Liver (tissue), 9 donors: ENCODE results near the gene LRAT. TPM values are rescaled to one million over a fixed set of nuclear protein-coding genes. Genes with fewer than 3 reads are reported as not detected.

Experiments
- DNase-seq: peaks from one replicate; pipeline ENCODE4 v3.0.0-alpha.2; 2017; ENCODE audit warnings: low spot score
- H3K27ac ChIP-seq, 2 donors: one replicate each; pipeline ENCODE4 v1.7.0; 2013; ENCODE audit warnings: inconsistent platforms in 2 of 2, low read length in 2 of 2, control low read depth in 1 of 2, low read depth in 1 of 2, mild to moderate bottlenecking in 1 of 2
- H3K27me3 ChIP-seq, 4 donors: one replicate each; pipeline versions ENCODE4 v1.6.1 to v1.7.0; 2013; ENCODE audit warnings: low read length in 3 of 4, inconsistent platforms in 1 of 4, mild to moderate bottlenecking in 1 of 4, moderate library complexity in 1 of 4; ENCODE audit not compliant: control insufficient read depth in 4 of 4, insufficient read depth in 4 of 4
- H3K36me3 ChIP-seq, 4 donors: one replicate each; pipeline versions ENCODE4 v1.6.1 to v1.7.0; 2013; ENCODE audit warnings: low read length in 3 of 4, mild to moderate bottlenecking in 3 of 4, low read depth in 1 of 4, moderate library complexity in 1 of 4; ENCODE audit not compliant: control insufficient read depth in 4 of 4, insufficient read depth in 3 of 4
- H3K4me1 ChIP-seq, 4 donors: one replicate each; pipeline versions ENCODE4 v1.6.1 to v1.7.0; 2013; ENCODE audit warnings: low read length in 3 of 4, mild to moderate bottlenecking in 3 of 4, moderate library complexity in 1 of 4; ENCODE audit not compliant: control insufficient read depth in 4 of 4, insufficient read depth in 4 of 4
- H3K4me3 ChIP-seq, 3 donors: one replicate each; pipeline versions ENCODE4 v1.6.1 to v1.7.0; 2013; ENCODE audit warnings: low read length in 3 of 3, control low read depth in 1 of 3, low read depth in 1 of 3, mild to moderate bottlenecking in 1 of 3
- H3K9ac ChIP-seq, 2 donors: one replicate each; pipeline ENCODE4 v1.7.0; 2013; ENCODE audit warnings: low read length in 2 of 2, mild to moderate bottlenecking in 2 of 2, moderate library complexity in 2 of 2, control low read depth in 1 of 2, low read depth in 1 of 2
- H3K9me3 ChIP-seq, 4 donors: one replicate each; pipeline versions ENCODE4 v1.6.1 to v1.7.0; 2013; ENCODE audit warnings: low read length in 3 of 4; ENCODE audit not compliant: control insufficient read depth in 4 of 4
- EGR1 ChIP-seq, 2 donors: IDR thresholded peaks; 2 replicates each; pipeline ENCODE4 v1.6.1; 2016 to 2018; ENCODE audit warnings: antibody characterized with exemption in 2 of 2, low read depth in 2 of 2
- FOXA1 ChIP-seq: IDR thresholded peaks from 2 replicates; pipeline ENCODE4 v1.6.1; 2016; ENCODE audit warnings: antibody characterized with exemption
- FOXA2 ChIP-seq: IDR thresholded peaks from 2 replicates; pipeline ENCODE4 v1.6.1; 2016; ENCODE audit warnings: antibody characterized with exemption
- GABPA ChIP-seq, 2 donors: IDR thresholded peaks in 1 of 2; conservative IDR thresholded peaks in 1 of 2; 2 replicates each; pipeline ENCODE4 v1.6.1; 2016; ENCODE audit warnings: antibody characterized with exemption in 2 of 2, mild to moderate bottlenecking in 1 of 2, moderate library complexity in 1 of 2
- HNF4A ChIP-seq, 2 donors: conservative IDR thresholded peaks; 2 replicates each; pipeline ENCODE4 v1.6.1; 2016; ENCODE audit warnings: antibody characterized with exemption in 2 of 2, mild to moderate bottlenecking in 2 of 2
- HNF4G ChIP-seq: IDR thresholded peaks from 2 replicates; pipeline ENCODE4 v1.6.1; 2016; ENCODE audit warnings: antibody characterized with exemption
- JUND ChIP-seq, 2 donors: IDR thresholded peaks; 2 replicates each; pipeline ENCODE4 v1.6.1; 2016; ENCODE audit warnings: antibody characterized with exemption in 2 of 2
- NR2F2 ChIP-seq: IDR thresholded peaks from 2 replicates; pipeline ENCODE4 v1.6.1; 2016; ENCODE audit warnings: antibody characterized with exemption
- RAD21 ChIP-seq, 2 donors: IDR thresholded peaks; 2 replicates each; pipeline ENCODE4 v1.6.1; 2016; ENCODE audit warnings: antibody characterized with exemption in 2 of 2, mild to moderate bottlenecking in 2 of 2
- RXRA ChIP-seq, 2 donors: IDR thresholded peaks; 2 replicates each; pipeline ENCODE4 v1.6.1; 2017 to 2018; ENCODE audit warnings: antibody characterized with exemption in 2 of 2, mild to moderate bottlenecking in 1 of 2
- SP1 ChIP-seq: IDR thresholded peaks from 2 replicates; pipeline ENCODE4 v1.6.1; 2018; ENCODE audit warnings: antibody characterized with exemption, mild to moderate bottlenecking
- TAF1 ChIP-seq: conservative IDR thresholded peaks from 2 replicates; pipeline ENCODE4 v1.6.1; 2016; ENCODE audit warnings: antibody characterized with exemption, mild to moderate bottlenecking
- YY1 ChIP-seq: IDR thresholded peaks from 2 replicates; pipeline ENCODE4 v1.6.1; 2016; ENCODE audit warnings: antibody characterized with exemption, mild to moderate bottlenecking
- WGBS: extraction: QIAGEN DNeasy Blood & Tissue Kit; methylation state at CpG from one replicate; pipeline ENCODE4 v1.1.7; 2013; 5-methylcytosine and 5-hydroxymethylcytosine counted together
- polyA plus RNA-seq, 2 donors: library from polyadenylated mRNA; stranded (reverse) in 1 of 2; unstranded in 1 of 2; fragments of 200-250 nt in 1 of 2; fragments of >200 nt in 1 of 2; fragmentation: Nextera tagmentation in 1 of 2; extraction: Ambion mirVana in 1 of 2; gene quantifications; one replicate each; pipeline versions ENCODE4 v1.2.1 to v1.2.3, GENCODE V29; 2013 to 2015
- total RNA-seq, 2 donors: library from RNA; depleted of rRNA; stranded (reverse); fragments of >200 nt; gene quantifications; one replicate each; pipeline ENCODE4 v1.2.3, GENCODE V29; 2014
- TF ChIP-seq, protein P1 (sequence below): IDR thresholded peaks from 2 replicates; pipeline ENCODE4 v1.6.1; 2016; ENCODE audit warnings: antibody characterized with exemption
- TF ChIP-seq, protein P2 (sequence below): IDR thresholded peaks from 2 replicates; pipeline ENCODE4 v1.6.1; 2016; ENCODE audit warnings: antibody characterized with exemption
- TF ChIP-seq, protein P3 (sequence below): IDR thresholded peaks from 2 replicates; pipeline ENCODE4 v1.6.1; 2016; ENCODE audit warnings: antibody characterized with exemption
- TF ChIP-seq, protein P4 (sequence below): IDR thresholded peaks from 2 replicates; pipeline ENCODE4 v1.6.1; 2016; ENCODE audit warnings: antibody characterized with exemption, mild to moderate bottlenecking
- donor health status: healthy.
- donor health status: healthy.
- donor health status: healthy.
- donor health status: healthy.
- donor health status: healthy.

The LRAT gene
- total and polyA plus RNA-seq, 4 donors, result 1.0 to 6.3 (median 3.5) TPM

DNA sequence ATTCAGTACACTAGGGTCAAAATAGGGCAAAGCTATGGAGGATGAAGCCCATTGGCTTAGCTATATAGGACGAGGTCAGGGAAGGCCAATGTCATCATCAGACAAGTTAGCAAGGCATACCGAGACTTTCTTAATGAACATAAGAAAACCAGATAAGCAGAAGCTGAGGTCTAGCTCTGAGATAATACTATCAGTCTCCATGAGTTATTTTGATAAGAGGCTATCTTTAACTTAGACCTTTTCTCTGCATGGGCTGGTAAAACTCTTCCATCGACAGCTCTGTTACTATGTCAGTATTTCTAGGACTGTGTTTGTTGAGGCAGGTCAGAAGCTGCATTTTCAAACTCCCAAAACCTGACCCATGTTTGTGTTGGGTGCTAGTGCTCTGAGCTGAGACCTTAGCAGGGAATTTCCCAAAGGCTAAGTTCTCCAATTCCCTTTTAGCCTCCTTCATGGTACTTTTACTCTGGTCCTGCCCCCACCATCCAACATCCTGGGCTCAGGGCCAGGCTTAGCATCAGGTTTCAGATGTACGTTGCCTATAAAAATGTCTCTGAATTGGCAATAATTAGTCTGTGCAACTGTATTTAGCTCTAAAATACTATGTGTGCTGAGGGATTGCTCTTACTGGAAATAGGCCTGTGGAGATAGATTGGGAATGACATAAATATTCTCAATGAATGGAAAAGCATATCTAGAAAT is 29.3 kb upstream of the LRAT start:
- WGBS, result 67% methylated on average over 4 of the region's 4 CpGs
- Histone ChIP-seq H3K9me3 (no peaks in the 10 kb centered on the region), H3K27me3 (no peaks in the 10 kb centered on the region), H3K9ac (no peak overlapping the region), H3K4me3 (no peak overlapping the region), H3K27ac (no peak overlapping the region), H3K36me3 (no peaks in the 10 kb centered on the region), H3K4me1 (no peaks in the 10 kb centered on the region)
- DNase-seq, result no peak
- TF ChIP-seq EGR1 (IDR thresholded peaks at IDR 0.05; ENCODE audit: low read depth in 2 of 2) (no peak), TAF1 (no peak), RXRA (IDR thresholded peaks at IDR 0.05) (no peak), SP1 (no peak), FOXA1 (no peak), HNF4G (no peak), YY1 (no peak), FOXA2 (no peak), JUND (IDR thresholded peaks at IDR 0.05) (no peak), RAD21 (IDR thresholded peaks at IDR 0.05) (no peak), HNF4A (conservative IDR thresholded peaks at IDR 0.05) (no peak), GABPA (IDR thresholded peaks at IDR 0.05 in 1 of 2, conservative IDR thresholded peaks at IDR 0.05 in 1 of 2) (no peak), NR2F2 (no peak)
- TF ChIP-seq, protein P1, sequence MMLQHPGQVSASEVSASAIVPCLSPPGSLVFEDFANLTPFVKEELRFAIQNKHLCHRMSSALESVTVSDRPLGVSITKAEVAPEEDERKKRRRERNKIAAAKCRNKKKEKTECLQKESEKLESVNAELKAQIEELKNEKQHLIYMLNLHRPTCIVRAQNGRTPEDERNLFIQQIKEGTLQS, result no peak
- TF ChIP-seq, protein P2, sequence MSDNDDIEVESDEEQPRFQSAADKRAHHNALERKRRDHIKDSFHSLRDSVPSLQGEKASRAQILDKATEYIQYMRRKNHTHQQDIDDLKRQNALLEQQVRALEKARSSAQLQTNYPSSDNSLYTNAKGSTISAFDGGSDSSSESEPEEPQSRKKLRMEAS, result no peak
- TF ChIP-seq, protein P3, sequence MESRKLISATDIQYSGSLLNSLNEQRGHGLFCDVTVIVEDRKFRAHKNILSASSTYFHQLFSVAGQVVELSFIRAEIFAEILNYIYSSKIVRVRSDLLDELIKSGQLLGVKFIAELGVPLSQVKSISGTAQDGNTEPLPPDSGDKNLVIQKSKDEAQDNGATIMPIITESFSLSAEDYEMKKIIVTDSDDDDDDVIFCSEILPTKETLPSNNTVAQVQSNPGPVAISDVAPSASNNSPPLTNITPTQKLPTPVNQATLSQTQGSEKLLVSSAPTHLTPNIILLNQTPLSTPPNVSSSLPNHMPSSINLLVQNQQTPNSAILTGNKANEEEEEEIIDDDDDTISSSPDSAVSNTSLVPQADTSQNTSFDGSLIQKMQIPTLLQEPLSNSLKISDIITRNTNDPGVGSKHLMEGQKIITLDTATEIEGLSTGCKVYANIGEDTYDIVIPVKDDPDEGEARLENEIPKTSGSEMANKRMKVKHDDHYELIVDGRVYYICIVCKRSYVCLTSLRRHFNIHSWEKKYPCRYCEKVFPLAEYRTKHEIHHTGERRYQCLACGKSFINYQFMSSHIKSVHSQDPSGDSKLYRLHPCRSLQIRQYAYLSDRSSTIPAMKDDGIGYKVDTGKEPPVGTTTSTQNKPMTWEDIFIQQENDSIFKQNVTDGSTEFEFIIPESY, result no peak
- TF ChIP-seq, protein P4, sequence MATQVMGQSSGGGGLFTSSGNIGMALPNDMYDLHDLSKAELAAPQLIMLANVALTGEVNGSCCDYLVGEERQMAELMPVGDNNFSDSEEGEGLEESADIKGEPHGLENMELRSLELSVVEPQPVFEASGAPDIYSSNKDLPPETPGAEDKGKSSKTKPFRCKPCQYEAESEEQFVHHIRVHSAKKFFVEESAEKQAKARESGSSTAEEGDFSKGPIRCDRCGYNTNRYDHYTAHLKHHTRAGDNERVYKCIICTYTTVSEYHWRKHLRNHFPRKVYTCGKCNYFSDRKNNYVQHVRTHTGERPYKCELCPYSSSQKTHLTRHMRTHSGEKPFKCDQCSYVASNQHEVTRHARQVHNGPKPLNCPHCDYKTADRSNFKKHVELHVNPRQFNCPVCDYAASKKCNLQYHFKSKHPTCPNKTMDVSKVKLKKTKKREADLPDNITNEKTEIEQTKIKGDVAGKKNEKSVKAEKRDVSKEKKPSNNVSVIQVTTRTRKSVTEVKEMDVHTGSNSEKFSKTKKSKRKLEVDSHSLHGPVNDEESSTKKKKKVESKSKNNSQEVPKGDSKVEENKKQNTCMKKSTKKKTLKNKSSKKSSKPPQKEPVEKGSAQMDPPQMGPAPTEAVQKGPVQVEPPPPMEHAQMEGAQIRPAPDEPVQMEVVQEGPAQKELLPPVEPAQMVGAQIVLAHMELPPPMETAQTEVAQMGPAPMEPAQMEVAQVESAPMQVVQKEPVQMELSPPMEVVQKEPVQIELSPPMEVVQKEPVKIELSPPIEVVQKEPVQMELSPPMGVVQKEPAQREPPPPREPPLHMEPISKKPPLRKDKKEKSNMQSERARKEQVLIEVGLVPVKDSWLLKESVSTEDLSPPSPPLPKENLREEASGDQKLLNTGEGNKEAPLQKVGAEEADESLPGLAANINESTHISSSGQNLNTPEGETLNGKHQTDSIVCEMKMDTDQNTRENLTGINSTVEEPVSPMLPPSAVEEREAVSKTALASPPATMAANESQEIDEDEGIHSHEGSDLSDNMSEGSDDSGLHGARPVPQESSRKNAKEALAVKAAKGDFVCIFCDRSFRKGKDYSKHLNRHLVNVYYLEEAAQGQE, result no peak

DNA sequence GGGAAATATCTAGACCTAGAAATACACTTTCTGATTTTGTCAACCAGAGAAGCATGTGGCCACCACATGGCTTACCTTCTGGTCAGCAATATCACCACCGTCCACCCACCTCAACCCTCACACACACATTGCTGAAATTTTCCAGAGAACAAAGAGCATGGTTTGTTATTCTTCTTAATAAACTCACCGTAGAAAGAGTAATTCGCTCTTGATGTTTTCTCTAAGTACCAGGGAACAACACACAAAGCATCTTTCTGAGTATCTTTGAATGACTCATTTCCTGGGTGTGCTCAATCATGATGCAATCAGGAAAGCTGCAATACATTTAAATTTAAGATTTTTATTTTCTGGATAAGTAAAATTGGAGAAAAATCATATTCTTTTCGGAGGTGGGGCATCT is 24.7 kb upstream of the LRAT start:
- Histone ChIP-seq H3K27ac (no peak overlapping the region), H3K4me1 (no peaks in the 10 kb centered on the region), H3K9ac (no peak overlapping the region), H3K9me3 (no peaks in the 10 kb centered on the region), H3K27me3 (no peaks in the 10 kb centered on the region), H3K36me3 (no peaks in the 10 kb centered on the region), H3K4me3 (no peak overlapping the region)
- no peak for DNase-seq
- no peak for TF ChIP-seq RXRA (IDR thresholded peaks at IDR 0.05)
- TF ChIP-seq RAD21 (IDR thresholded peaks at IDR 0.05), result no peak
- TF ChIP-seq GABPA (IDR thresholded peaks at IDR 0.05 in 1 of 2, conservative IDR thresholded peaks at IDR 0.05 in 1 of 2), result no peak
- TF ChIP-seq HNF4G, result no peak
- 86% methylated on average over 4 of the region's 4 CpGs for WGBS
